DMS153 (cell line): ENCODE measurements around the gene GRK7.
"Not testable (repeated sequence)": the region's sequence is repeated elsewhere in the genome, so short reads cannot be mapped to it uniquely, and the experiment has no call there.

Experiments
- DNase-seq: peaks from one replicate; lab custom pipeline; 2025; lab: John Stamatoyannopoulos, UW

Gene GRK7

DNA sequence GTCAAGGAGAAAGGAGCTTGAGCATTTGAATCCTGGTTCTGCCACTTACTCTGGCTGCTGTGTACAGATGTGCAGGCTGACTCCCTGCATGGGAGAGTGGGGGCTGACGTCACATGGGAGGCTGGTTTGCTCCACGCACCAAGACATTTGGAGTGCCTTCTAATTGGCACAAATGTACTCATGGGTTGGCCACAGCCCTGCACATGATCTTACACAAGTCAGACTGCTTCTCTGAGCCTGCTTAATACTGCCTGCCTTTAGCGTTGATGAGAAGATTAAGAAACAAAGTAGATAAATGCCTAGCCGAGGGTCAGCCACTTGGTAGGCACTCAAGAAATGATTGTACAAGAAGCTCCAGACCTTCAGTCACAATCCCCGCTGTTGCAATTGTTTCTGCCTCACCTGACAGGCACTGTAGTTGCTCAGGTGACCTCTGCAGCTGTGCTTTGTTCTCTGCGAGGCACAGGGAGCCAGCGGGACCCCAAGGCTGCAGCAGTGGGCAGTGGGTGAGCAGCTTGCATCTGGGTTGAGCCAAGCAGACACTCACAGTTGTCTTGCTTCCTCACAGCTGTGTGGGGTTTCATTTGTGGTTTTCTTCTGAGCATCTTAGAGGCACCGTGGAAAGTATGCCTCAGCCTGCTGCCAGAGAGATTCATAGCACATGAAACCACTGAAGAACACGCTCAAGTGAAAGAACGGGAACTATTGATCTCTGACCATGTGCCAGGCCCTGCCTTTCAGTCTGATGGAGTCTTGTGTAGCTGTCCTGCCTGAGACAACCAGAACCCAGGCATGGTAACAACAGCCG is 33.1 kb downstream of the GRK7 start:
- no peak for DNase-seq

DNA sequence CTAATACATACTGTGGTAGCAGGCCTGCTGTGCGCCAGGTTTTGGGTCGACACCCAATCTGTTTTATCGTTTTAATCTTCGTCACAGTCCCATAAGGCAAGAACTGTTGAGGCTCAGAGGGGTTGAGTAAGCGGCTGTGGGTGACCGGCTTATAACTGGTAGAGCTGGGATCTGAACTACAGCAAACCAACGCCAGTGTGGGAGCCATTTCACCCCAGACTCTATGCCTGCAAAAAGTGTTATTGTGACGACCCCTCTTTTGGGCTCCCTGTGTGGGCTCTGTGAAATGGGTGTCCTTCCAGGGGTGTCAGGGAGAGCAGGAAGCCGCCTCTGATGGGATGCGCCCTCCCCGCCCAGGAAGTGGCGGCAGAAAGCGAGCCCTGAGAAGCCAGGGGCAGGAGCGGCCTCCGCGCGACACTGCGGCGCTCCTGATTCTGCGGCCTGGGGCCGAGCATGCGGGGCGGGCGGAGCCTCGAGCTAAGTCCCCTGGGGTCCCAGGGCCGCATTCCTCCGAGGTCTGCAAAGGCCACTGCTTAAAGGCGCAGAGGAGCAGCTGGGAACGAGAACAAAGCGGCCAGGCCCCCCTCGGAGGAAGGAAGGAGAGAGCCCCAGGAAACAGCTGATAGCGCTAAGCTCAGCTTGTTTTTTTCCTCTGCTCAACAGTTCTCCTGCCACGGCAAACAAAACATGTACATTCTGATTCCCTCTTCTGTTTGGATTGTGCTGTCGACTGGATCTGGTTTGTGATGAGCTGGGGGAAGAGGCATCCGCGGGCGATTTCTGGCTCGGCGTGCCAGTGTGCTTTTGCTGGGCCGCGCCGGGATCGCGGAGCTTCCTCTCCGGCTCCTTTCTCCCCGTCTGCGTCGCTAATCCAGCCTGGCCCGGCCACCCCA is 33.9 kb downstream of the GRK7 start:
- peak; percentile 31 for DNase-seq

DNA sequence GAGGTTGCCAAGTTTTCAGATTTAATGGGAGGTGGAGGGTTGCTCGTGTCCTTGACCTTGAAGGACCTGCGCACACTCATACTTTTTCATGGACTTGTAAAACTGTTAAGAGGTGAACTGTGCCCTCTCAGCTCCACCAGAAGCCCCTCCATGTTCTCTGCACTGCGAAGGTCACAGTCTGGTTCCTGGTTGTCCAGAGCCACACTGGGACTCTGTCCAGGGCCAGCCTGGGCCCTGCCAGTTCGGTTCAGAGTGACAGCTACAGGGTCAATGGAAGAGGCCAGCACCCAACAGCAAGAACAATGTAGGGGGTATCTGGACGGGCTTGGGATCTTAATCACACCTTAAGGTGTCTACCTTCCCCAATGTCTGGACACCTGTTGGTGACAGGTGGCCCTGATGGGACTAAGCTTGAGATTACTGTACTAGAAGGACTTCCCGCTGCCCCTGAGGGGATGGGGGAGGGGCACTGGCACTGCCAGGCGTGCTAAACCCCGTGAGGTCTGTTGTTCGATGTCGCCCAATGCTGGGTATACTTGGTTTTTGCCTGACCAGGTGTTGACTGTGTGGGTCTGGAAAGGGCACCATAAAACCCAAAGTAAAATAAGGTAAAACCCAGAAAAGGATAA is 34.7 kb downstream of the GRK7 start:
- DNase-seq = no peak

DNA sequence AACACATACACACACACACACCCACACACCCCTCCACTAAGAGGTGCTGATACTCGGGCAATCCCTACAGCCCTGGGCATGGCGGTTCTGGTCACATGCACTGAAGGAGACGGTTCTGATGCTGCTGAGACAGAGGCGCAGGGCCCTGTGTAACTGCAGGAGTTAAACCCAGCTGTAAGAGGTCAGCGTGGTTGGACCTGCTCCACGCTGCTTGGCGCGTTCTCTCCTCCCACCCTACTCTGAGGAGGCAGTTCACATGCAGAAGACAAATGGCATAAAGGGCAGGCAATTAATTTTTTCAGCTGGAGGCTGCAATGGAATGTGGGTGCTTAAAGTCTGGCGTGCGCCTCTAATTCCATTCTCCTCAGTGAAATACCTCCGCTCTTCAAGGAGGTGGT is 35.2 kb downstream of the GRK7 start:
- no peak for DNase-seq

DNA sequence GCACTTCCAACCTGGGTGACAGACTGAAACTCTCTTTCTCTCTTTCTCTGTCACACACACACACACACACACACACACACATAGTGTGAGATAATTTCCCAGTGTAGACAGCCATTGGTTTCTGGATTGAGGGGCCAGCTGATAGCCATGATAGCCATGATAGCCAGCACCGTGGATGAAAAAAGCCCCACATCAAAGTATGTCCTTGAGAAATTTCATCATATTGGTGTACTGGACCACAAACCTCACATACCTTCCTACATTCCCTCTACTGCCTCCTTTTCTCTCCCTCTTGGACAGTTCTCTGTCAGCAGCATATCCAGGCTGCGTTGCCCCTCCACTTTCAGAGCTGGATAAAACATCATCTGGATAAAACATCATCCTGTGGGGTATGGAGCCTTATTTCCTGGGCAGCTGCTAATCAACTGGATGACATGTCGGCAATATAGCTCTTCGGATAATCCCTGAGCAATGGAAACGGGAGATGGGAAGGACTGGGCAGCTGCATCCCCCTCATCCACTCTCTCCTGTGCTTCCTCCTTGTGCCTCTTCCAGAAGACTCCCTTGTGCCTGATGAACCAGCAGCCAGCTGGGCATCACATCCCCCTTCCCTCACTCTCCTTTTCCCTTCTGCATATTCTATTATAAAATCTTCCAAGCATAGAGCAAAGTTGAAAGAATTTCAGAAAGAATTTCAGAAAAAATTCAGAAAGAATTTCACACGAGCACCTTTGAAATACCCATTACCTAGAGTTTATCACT is 39.3 kb downstream of the GRK7 start:
- no peak for DNase-seq

DNA sequence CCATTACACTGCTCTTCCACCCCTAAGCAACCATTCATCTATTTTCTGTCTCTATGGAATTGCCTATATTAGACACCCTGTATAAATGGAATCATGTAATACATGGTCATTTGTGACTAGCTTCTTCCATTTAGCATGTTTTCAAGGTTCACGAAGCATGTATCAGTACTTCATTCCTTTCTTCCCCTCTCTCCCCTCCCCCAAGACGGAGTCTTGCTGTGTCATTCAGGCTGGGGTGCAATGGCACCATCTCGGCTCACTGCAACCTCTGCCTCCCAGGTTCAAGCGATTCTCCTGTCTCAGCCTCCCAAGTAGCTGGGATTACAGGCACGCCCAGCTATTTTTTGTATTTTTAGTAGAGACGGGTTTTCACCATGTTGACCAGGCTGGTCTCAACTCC is 40.3 kb downstream of the GRK7 start:
- not testable (repeated sequence) for DNase-seq

DNA sequence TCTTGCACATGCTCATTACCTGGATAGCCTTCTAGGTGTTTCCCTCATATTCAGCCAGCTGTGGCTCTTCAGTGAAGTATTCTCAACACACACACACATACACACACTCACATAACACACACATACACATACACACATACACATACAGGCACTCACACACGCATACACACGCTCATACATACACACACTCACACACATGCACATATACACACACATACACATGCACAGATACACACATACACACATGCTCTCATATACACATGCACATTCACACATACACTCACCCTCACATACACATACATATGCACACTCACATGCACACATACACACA is 41.2 kb downstream of the GRK7 start:
- DNase-seq = no peak

DNA sequence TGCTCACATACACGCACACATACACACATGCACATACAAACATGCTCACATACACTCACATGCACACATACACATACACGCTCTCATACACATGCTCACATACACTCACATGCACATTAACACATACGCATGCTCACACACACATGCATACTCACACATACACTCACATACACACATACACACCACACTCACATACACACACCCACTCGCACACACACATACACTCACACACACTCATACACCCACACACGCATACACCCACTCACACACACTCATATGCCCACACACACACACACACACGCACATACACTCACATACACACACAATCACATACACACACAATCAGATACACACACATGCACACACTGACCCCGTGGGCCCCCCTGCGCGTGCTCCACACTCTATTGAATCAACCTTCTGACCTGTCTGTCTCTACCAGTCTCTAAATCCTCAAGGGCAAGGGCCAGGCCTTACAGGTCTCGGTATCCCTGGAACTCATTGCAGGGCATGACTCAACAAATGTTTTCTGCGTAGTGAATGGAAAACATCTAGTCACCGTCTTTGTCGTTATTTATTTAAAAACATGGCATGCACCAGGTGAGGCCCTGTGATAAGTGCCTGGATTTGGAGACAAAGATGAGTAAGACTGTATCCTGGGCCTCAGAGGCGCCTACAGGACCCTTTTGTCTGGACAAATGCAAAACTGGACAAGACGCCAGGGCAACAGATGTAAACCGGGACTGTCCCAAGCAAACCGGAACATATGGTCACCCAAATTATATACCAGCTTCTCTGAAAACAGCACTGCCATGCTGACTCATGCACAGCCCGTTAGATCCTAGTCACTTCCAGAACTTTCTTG is 41.8 kb downstream of the GRK7 start:
- DNase-seq = no peak

DNA sequence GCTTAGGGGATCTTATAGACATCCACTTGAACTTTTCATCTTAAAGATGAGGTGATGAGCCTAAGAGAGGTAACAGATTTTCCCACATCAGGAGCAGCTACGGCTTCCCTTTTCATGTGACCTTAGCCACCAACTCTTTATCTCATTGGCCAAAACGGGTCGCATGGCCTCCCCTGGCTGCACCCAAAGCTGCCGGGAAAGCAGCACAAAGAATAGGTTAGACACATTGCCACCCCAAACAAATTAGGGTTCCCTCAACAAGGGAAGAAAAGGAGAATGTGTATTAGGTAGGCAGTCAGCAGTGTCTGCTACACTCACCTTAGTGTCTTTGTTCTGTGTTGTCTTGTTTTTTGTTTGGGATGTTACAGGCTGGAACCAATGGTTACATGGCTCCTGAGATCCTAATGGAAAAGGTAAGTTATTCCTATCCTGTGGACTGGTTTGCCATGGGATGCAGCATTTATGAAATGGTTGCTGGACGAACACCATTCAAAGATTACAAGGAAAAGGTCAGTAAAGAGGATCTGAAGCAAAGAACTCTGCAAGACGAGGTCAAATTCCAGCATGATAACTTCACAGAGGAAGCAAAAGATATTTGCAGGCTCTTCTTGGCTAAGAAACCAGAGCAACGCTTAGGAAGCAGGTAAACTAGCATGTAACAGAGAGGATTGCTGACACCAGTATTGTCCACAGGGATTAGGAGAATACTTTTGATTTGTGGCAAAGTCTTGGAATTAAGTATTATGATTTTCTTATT is 44.2 kb downstream of the GRK7 start:
- DNase-seq = no peak

DNA sequence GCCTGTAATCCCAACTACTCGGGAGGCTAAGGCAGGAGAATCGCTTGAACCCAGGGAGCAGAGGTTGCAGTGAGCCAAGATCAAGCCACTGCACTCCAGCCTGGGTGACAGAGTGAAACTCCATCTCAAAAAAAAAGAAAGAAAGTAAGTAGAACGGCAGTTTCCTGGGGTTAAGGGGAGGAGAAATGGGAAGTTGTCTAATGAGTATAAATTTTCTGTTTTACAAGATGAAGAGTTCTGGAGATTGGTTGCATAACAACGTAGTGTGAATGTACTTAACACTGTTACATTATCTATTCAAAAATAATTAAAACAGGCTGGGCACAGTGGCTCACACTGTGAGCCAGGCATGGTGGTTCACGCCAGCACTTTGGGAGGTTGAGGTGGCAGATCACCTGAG is 45.4 kb downstream of the GRK7 start:
- DNase-seq = no peak

DNA sequence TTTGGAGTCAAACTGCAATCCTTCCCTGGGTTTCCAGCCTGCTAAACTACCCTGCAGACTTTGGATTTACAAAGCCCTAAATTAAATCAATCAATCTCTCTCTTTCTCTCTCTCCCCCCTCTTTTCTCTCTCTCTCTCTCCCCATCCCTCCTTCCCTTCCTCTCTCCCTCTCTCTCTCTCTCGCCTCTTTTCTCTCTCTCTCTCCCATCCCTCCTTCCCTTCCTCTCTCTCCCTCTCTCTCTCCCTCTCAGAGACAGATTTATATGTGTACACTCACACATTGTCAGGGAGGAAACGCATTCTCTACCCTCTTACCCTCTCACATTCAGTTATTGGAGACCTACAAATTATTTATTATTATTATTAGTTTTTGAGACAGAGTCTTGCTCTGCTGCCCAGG is 47.0 kb downstream of the GRK7 start:
- no peak for DNase-seq

DNA sequence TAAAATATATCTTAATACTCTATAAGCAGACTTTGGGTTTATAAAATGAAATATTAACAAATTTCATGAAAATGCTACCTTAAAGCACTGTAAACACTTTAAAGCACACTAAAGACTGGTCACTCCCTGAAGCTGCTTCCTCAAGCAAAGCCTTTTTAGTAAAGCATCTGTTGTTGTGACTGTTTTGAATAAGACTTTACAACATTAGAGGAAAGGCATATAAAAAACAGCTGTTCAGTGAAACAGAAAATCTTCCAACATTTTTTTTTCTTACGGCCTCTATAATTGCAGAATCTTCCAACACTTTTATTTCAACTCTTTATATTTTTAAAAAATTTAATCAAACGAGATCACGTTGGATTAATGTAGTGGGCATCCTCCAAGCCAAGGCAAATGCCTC is 48.1 kb downstream of the GRK7 start:
- DNase-seq = no peak

DNA sequence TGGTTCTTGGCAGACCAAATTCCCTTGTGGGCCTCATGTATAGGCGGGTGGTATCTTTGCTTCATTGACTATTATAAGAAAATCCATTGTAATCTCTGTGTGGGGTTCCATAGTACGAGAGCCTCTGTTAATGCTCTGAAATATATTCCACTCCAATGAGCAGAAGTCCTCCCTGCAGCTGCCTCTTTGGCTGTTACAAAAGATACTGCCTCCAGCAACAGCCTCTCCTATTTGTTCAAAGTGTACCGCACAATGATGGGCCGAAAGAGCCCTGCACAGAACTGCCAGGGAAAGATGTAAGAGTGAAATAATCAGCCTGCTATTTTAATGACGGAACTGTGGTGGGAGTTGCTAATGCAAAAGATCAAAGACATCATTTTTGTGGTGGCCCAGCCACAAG is 48.9 kb downstream of the GRK7 start:
- DNase-seq = no peak

DNA sequence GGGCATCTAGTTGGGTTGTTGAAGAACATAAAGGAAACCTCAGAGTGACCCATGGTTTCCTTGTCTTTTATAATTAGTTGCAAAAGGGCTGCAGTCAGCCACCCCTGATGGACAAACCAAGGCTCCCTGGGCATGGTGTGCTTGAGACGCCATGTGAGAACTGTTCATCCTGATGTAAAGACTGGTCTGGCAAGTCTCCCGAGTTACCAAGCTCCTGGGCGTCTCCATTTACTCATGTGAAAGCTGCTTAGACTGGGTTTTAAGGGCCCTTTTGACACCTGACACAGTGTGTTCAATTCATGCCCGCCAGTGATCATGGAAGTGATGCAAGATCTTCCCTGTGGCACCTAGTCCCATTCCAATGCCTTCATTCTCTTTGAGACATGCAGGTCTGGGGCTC is 49.4 kb downstream of the GRK7 start:
- no peak for DNase-seq
